T-helper 2 cell treated with Interferon-gamma antibody and Interleukin-4, amounts not matched to agents 100 ng/mL and 5 ng/mL, for 36 hours (primary cell): ENCODE measurements around the gene FPGT. TPM values are rescaled to one million over a fixed set of nuclear protein-coding genes. Genes with fewer than 3 reads are reported as not detected.
"Not testable (repeated sequence)": the region's sequence is repeated elsewhere in the genome, so short reads cannot be mapped to it uniquely, and the experiment has no call there.

Experiments
- intact Hi-C: fragments of 100-400 bp; cut with micrococcal nuclease; formaldehyde crosslinking; loops from one replicate; pipeline ENCODE4 v1.15.1; 2023
- total RNA-seq: library from RNA; stranded (reverse); gene quantifications from 2 replicates; pipeline ENCODE4 v1.2.3, GENCODE V29; 2022

FPGT gene
- total RNA-seq, 1 donor from 2014 or later: 10.1 TPM

GRCh38 chr1:74253243-74253824 lies 55.3 kb downstream of the FPGT start:
- intact Hi-C loops: not testable (repeated sequence)

Other genes starting within 250 kb of the FPGT start
- 0.30 and 0.48 TPM in 2 replicates for gene LRRIQ3, start 66 bp upstream of the FPGT start, total RNA-seq
- not detected in 2 replicates for gene TNNI3K, start 37.1 kb downstream of the FPGT start, total RNA-seq